Stimulated activated CD8-positive, alpha-beta memory T cell treated with anti-CD3 and anti-CD28 coated beads, Interleukin-7, amount 100 ng/mL, for 1 hour (primary cell): Measurements from ENCODE around the gene CRK.
"Not testable (repeated sequence)": the region's sequence is repeated elsewhere in the genome, so short reads cannot be mapped to it uniquely, and the experiment has no call there.

Source experiments
- DNase-seq, 2 donors: peaks; one replicate each; pipeline ENCODE4 v3.0.0-alpha.2; 2020; ENCODE audit warnings: low read depth in 2 of 2

CRK gene

DNA sequence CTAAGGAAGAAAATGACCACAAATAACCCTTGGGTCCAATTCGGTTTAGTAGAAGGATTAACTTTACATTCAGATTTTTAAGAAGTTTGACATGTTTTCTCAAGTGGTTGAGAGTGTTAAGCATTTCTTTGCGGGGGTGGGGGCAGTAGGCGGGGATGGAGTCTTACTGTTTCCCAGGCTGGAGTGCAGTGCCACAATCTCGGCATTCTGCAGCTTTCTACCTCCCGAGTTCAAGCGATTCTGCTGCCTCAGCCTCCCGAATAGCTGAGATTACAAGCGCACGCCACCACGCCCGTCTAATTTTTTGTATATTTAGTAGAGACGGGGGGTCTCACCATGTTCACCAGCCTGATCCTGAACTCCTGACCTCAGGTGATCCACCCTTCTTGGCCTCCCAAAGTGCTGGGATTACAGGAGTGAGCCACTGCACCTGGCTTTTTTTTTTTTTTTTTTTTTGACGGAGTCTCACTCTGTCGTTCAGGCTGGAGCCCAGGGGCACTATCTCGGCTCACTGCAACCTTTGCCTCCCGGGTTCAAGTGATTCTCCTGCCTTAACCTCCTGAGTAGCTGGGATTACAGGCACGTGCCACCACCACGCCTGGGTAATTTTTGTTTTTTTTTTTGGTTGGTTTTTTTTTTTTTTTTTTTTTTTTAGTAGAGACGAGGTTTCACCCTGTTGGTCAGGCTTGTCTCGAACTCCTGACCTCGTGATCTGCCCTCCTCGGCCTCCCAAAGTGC, 68.4 kb downstream of the CRK start:
- not testable (repeated sequence) for DNase-seq

DNA sequence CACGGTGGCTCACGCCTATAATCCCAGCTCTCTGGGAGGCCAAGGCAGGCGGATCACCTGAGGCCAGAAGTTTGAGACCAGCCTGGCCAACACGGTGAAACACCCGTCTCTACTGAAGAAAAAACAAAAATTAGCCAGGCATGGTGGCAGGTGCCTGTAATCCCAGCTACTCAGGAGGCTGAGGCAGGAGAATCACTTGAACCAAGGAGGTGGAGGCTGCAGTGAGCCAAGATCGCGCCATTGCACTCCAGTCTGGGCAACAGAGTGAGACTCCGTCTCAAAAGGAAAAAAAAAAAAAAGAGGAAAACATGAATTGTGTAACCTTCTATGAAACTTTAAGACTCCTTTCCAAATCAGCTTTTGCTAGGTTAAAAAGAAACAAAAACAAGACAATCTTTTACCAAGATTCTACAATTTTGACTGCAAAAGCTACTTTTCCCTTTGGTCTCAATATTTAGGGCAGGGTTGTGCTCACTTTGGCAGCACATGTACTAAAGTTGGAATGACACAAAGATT, 69.3 kb downstream of the CRK start:
- DNase-seq, result not testable (repeated sequence)

DNA sequence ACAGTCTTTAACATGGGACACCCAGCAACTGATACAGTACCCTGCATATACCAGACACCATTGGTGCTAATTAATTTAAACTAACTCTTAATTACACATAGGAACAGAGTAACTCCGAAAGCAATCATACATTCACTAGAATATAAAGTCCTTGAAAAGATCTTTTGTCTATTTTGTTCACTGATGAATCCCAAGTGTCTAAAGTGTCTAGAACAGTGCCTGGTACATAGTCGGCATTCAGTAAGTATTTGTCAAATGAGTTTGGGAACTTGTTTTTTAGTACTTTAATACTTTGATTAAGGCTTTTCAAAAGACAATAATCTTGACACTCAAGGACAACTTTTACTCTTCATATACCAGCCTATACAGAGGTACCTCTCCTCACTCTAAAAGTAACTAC, 69.8 kb downstream of the CRK start:
- no peak for DNase-seq

DNA sequence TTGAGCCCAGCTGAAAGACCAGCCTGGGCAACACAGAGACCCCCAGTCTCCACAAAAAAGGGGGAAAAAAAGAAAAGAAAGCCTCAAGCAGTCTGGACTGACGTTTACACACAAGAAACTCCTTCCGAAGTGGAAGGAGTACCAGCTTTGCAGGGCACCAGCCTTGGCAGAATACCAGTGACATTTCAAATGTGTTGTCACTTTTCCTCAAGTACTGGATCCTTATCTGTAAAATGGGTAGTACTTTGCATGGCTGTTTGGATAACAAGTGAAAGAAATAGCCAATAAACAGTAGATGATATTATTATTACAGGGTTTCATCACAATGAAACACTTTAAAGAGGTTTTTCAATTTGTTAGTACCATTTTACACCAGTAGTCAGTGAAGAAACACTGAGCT, 70.2 kb downstream of the CRK start:
- DNase-seq, result no peak

- no peak for DNase-seq
These were observed 71.1 kb downstream of the CRK start for GRCh38 chr17:1384905-1385435.

DNA sequence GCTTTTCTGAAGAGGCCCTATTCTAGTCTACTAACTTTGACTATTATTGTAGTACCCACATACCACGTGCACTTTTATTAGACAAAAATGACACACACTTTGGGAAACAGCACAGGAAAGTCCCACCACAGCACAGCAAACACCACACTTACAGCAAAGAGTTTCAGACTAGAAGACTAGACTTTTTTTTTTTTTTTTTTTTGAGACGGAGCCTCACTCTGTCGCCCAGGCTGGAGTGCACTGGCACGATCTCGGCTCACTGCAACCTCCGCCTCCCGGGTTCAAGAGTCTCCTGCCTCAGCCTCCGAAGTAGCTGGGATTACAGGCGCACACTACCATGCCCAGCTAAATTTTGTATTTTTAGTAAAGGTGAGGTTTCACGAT, 76.1 kb downstream of the CRK start:
- no peak for DNase-seq

DNA sequence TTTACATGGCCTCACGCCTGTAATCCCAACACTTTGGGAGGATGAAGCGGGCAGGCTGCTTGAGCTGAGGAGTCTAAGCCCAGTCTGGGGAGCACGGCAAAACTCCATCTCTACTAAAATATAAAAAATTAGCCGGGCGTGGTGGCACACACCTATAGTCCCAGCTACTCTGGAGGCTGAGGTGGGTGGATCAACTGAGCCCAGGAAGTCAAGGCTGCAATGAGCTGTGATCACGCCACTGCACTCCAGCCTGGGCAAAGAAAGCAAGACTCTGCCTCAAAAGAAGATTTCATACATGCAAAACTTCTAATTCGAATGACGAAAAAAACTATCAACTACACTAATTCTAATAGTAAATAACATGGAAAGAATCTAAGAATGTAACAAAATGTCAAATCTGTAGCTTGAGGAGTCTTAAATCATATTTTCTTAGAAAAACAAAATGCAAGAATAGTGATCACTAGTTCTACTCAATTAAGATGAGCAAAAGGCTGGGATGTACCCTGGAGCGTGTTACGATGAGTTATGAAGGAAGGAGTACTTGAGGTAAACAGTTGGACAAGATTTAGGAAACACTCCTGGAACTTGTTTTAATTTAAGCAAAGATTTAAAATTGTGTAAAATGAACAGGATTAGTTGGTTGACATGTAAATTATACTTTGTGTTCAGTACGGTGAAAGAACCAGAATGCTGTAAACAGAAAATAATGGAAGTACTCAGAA, 76.7 kb downstream of the CRK start:
- DNase-seq, result no peak

DNA sequence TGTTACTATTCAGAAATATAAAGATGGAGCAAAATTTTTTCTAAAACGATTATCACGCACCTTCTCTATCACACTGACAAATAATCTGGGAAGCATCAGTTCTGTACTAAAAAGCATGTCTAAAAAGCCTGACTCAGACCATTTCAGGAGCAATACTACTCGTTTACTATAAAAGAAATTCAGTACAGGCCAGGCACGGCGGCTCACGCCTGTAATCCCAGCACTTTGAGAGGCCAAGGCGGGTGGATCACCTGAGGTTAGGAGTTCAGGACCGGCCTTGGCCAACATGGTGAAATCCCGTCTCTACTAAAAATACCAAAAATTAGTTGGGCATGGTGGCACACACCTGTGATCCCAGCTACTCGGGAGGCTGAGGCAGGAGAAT, 77.6 kb downstream of the CRK start:
- not testable (repeated sequence) for DNase-seq

DNA sequence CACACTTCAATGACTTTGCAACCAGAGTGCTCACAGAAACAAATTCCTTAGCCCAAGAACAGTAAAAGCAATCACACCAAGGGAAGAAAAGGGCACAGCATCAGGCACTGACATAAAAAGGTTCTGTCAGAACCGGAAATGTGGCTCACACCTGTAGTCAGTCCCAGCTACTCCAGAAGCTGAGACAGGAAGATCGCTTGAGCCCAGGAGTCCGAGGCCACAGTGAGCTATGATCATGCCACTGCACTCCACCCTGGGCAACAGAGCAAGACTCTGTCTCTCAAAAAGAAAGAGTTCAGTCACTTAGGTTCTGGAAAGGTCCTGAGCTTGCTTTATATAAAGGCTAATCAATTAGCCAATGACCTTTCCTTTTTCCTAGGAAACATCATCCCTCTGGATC, 78.7 kb downstream of the CRK start:
- no peak for DNase-seq

GRCh38 chr17:1376061-1376460, 80.0 kb downstream of the CRK start:
- no peak for DNase-seq

- DNase-seq, result no peak
These were observed 80.4 kb downstream of the CRK start for GRCh38 chr17:1375615-1376014.

DNA sequence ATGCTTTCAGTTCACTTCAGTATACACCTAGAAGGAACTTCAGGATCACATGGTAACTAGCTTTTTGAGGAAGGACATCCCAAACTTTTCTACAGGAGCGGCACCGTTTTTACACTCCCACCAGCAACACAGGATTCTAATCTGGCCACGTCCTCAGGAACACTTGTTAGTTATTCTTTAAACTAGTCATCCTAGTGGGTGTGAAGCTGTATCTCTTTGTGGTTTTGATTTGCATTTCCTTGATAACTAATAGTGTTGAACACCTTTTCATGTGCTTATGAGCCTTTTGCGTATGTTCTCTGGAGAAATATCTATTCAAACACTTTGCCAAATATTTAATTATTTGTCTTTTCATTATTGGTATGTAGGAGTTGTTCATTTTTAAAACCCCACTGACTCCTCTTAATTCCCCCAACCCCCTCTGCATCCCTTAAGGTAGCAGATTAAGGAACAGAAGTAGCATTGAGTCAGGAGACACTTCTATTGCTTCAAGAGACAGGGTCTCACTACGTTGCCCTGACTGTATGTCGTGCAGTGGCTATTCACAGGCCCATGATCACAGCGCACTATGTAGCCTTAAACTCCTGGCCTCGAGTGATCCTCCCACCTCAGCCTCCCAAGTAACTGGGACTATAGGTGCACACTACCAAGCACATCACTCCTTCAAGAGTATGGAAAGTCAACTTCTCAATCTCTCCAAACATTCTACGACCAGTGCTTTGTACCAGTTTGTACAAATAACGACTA, 81.4 kb downstream of the CRK start:
- no peak for DNase-seq

DNA sequence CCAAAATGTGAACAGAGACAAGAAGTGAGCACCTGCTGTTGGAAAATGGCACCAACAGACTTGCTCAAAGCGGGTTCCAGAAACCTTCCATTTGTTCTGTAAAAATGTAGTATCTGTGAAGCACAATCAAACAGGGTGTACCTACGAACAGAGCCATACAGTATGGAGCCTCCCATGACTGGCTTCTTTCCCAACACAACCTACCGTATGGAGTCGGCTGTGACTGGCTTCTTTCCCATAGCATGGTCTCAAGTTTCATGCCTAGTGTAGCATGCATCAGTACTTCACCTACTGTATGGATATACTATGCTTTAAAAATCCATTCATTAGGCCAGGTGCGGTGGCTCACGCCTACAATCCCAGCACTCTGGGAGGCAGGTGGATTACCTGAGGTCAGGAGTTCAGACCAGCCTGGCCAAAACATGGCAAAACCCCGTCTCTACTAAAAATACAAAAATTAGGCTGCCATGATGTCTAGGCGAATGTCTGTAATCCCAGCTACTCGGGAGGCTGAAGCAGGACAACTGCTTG, 82.3 kb downstream of the CRK start:
- DNase-seq, result no peak

GRCh38 chr17:1372618-1373017, 83.4 kb downstream of the CRK start:
- DNase-seq, result no peak

DNA sequence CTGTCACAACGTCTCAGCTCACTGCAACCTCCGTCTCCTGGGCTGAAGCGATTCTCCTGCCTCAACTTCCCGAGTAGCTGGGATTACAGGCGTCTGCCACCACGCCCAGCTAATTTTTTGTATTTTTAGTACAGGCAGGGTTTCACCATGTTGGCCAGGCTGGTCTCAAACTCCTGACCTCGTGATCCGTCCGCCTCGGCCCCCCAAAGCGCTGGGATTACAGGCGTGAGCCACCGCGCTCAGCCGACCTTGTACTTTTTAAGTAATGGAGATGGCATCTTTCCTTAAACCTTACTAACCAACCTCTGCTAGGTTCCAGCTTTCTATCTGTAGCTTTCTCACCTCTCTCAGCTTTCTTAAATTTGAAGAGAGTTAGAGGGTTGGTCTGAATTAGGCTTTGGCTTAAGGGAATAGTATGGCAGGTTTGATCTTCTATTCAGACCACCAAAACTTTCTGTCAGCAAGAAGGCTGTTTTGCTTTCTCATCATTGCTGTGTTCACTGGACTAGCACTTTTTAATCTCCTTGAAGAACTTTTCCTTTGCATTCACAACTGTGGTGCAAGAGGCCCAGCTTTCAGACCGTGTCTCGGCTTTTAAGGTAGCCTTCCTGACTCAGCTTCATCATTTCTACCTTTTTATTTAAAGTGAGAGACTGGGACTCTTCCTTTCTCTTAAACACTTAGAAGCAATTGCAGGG, 84.0 kb downstream of the CRK start:
- no peak for DNase-seq
